ENCODE data around the gene HTT. TPM values are rescaled to one million over a fixed set of nuclear protein-coding genes. Genes with fewer than 3 reads are reported as not detected.
"Not testable (repeated sequence)": the region's sequence is repeated elsewhere in the genome, so short reads cannot be mapped to it uniquely, and the experiment has no call there.

The HTT gene
- total RNA-seq, 4 donors from 2014 or later = 37.6 to 78.7 (median 56.3) TPM

GRCh38 chr4:3046623-3047022, 27.9 kb upstream of the HTT start:
- no peak for DNase-seq (ENCODE audit: low spot score)

GRCh38 chr4:3047464-3048286, 26.8 kb upstream of the HTT start:
- ATAC-seq (ENCODE audit: low FRiP score) (no peak), DNase-seq (ENCODE audit: low spot score) (no peak)
- no peak for TF ChIP-seq CTCF (IDR thresholded peaks at IDR 0.05)

More at GRCh38 chr4:3046623-3047022, 27.9 kb upstream of the HTT start:
- no peak for ATAC-seq (ENCODE audit: low FRiP score)
- no peak for TF ChIP-seq CTCF (IDR thresholded peaks at IDR 0.05)

GRCh38 chr4:3051141-3051897, 23.2 kb upstream of the HTT start:
- ATAC-seq (ENCODE audit: low FRiP score); DNase-seq (ENCODE audit: low spot score): not testable (repeated sequence)

- DNase-seq (ENCODE audit: low spot score) = no peak
- ATAC-seq (ENCODE audit: low FRiP score) = no peak
- TF ChIP-seq CTCF (IDR thresholded peaks at IDR 0.05) = no peak
Measured at GRCh38 chr4:3054169-3054759, 20.2 kb upstream of the HTT start.

- no peak for ATAC-seq (ENCODE audit: low FRiP score)
- no peak for DNase-seq (ENCODE audit: low spot score)
- no peak for TF ChIP-seq CTCF (IDR thresholded peaks at IDR 0.05)
Measured at GRCh38 chr4:3059943-3060342, 14.5 kb upstream of the HTT start.

GRCh38 chr4:3060946-3061345, 13.5 kb upstream of the HTT start:
- TF ChIP-seq CTCF (IDR thresholded peaks at IDR 0.05) = no peak

GRCh38 chr4:3062471-3062870, 12.0 kb upstream of the HTT start:
- no peak for TF ChIP-seq CTCF (IDR thresholded peaks at IDR 0.05)
- no peak for ATAC-seq (ENCODE audit: low FRiP score)

More at GRCh38 chr4:3060946-3061345, 13.5 kb upstream of the HTT start:
- no peak for ATAC-seq (ENCODE audit: low FRiP score)
- no peak for DNase-seq (ENCODE audit: low spot score)

More at GRCh38 chr4:3062471-3062870, 12.0 kb upstream of the HTT start:
- no peak for DNase-seq (ENCODE audit: low spot score)

All from omental fat pad (tissue), 4 donors.